Pancreas (tissue), 10 donors: ENCODE data around the gene TP53RK. TPM values are rescaled to one million over a fixed set of nuclear protein-coding genes. Genes with fewer than 3 reads are reported as not detected.

Source experiments
- ATAC-seq, 4 donors: fragments of 200-7000 bp; cut with Tn5 transposase; one replicate each; pipeline versions ENCODE4 v1.8.0 to v1.9.1; 2020; ENCODE audit warnings: mild to moderate bottlenecking in 4 of 4, moderate library complexity in 4 of 4
- DNase-seq, 6 donors: peaks; one replicate each; pipeline ENCODE4 v3.0.0-alpha.2; 2020
- FAIRE-seq: peaks from 2 replicates; lab custom pipeline; 2012; peaks lifted over from hg19 to GRCh38; lab: Jason Lieb, UNC
- H3K27ac ChIP-seq, 4 donors: fragments of 200-600 bp; sonication (generic); 1 replicate in 3 of 4; 2 replicates in 1 of 4; pipeline versions ENCODE4 v1.5.0 to v1.8.0; 2020
- H3K27me3 ChIP-seq, 4 donors: fragments of 200-600 bp; one replicate each; pipeline ENCODE4 v1.8.0; 2021
- H3K36me3 ChIP-seq, 3 donors: fragments of 200-600 bp; sonication (generic) in 1 of 3; one replicate each; pipeline versions ENCODE4 v1.5.0 to v1.8.0; 2020 to 2021
- H3K4me1 ChIP-seq, 3 donors: fragments of 200-600 bp; one replicate each; pipeline ENCODE4 v1.8.0; 2021
- H3K4me3 ChIP-seq, 4 donors: fragments of 200-600 bp; sonication (generic) in 2 of 4; one replicate each; pipeline versions ENCODE4 v1.5.0 to v1.8.0; 2020 to 2021
- H3K9me3 ChIP-seq, 4 donors: fragments of 200-600 bp; one replicate each; pipeline ENCODE4 v1.8.0; 2021
- CTCF ChIP-seq, 4 donors: fragments of 200-600 bp; sonication (generic) in 3 of 4; IDR thresholded peaks; one replicate each; pipeline versions ENCODE4 v1.5.0 to v1.8.0; 2021; ENCODE audit warnings: antibody characterized with exemption in 4 of 4
- WGBS, 2 donors: extraction: QIAGEN DNeasy Blood & Tissue Kit; methylation state at CpG; one replicate each; pipeline ENCODE4 v1.1.7; 2013; 5-methylcytosine and 5-hydroxymethylcytosine counted together
- intact Hi-C, 3 donors: fragments of 100-400 bp; cut with DNase I; formaldehyde crosslinking; loops; one replicate each; pipeline versions ENCODE4 v1.11.1 to v1.14.2; 2022
- polyA plus RNA-seq, 2 donors: library from polyadenylated mRNA; stranded (reverse); fragments of 200-250 nt; gene quantifications; one replicate each; pipeline ENCODE4 v1.2.3, GENCODE V29; 2013
- total RNA-seq, 6 donors: library from RNA; stranded (reverse); fragmentation: NEBNext Ultra II Directional in 4 of 6; extraction: Animal tissue kit (Norgen Biotek cat#: 25700) in 4 of 6; gene quantifications; one replicate each; pipeline versions ENCODE4 v1.2.1 to v1.2.4, GENCODE V29; 2021 to 2023
- donor health status: healthy with polysubstance abuse.
- donor health status: DM: no; HTN: no; CAD: no; lungs with moderate emphysema.
- donor health status: DM: no; HTN: no; CAD: no.
- donor health status: control.
- donor health status: control.
- donor health status: Bipolar disorder and iron deficiency.
- donor health status: DM: yes; HTN: yes; CAD: no.
- donor health status: DM: no; HTN: no; CAD: no.
- donor health status: DM: no; HTN: no; CAD: no.
- donor health status: DM: yes; HTN: yes; CAD: no.

The TP53RK gene
- total and polyA plus RNA-seq, 8 donors = 2.5 to 6.1 (median 3.8) TPM

- DNase-seq (no peak), FAIRE-seq (no peak), ATAC-seq (no peak)
- WGBS, 2 donors = 87 to 89% methylated on average over 3 of the region's 3 CpGs
- Histone ChIP-seq H3K27me3 (no peaks in the 10 kb centered on the region), H3K9me3 (no peaks in the 10 kb centered on the region), H3K36me3 (no peaks in the 10 kb centered on the region), H3K4me1 (no peaks in the 10 kb centered on the region), H3K4me3 (no peak overlapping the region), H3K27ac (no peak overlapping the region)
- intact Hi-C loops = no loop called here
- TF ChIP-seq CTCF (IDR thresholded peaks at IDR 0.05) = no peak
Measured at GRCh38 chr20:46646659-46647380, 42.4 kb downstream of the TP53RK start.

- Histone ChIP-seq H3K27me3 (no peaks in the 10 kb centered on the region), H3K27ac (no peak overlapping the region), H3K36me3 (no peaks in the 10 kb centered on the region), H3K9me3 (no peaks in the 10 kb centered on the region), H3K4me1 (no peaks in the 10 kb centered on the region), H3K4me3 (no peak overlapping the region)
- intact Hi-C loops = no loop called here
- DNase-seq = no peak
- no peak for TF ChIP-seq CTCF (IDR thresholded peaks at IDR 0.05)
- no peak for ATAC-seq
- FAIRE-seq = no peak
- WGBS, 2 donors = 74 to 79% methylated on average over 4 of the region's 4 CpGs
Measured at GRCh38 chr20:46646122-46646521, 43.1 kb downstream of the TP53RK start.

GRCh38 chr20:46644733-46645132 lies 44.5 kb downstream of the TP53RK start:
- no peak overlapping the region for H3K27ac ChIP-seq
- H3K27me3 ChIP-seq = no peaks in the 10 kb centered on the region
- ATAC-seq = no peak
- H3K9me3 ChIP-seq = no peaks in the 10 kb centered on the region
- FAIRE-seq = no peak
- intact Hi-C loops = no loop called here
- DNase-seq = no peak
- TF ChIP-seq CTCF (IDR thresholded peaks at IDR 0.05) = no peak
- 93% methylated on average over 1 of the region's 1 CpG for WGBS, 2 donors
- no peak overlapping the region for H3K4me3 ChIP-seq
- H3K4me1 ChIP-seq = no peaks in the 10 kb centered on the region
- H3K36me3 ChIP-seq = no peaks in the 10 kb centered on the region

GRCh38 chr20:46644160-46644559 lies 45.1 kb downstream of the TP53RK start:
- Histone ChIP-seq H3K27ac (no peak overlapping the region), H3K9me3 (no peaks in the 10 kb centered on the region), H3K36me3 (no peaks in the 10 kb centered on the region), H3K27me3 (no peaks in the 10 kb centered on the region), H3K4me1 (no peaks in the 10 kb centered on the region), H3K4me3 (no peak overlapping the region)
- WGBS, 2 donors = 91 to 96% methylated on average over 3 of the region's 3 CpGs
- DNase-seq (no peak), FAIRE-seq (no peak), ATAC-seq (no peak)
- no peak for TF ChIP-seq CTCF (IDR thresholded peaks at IDR 0.05)
- intact Hi-C loops = no loop called here

GRCh38 chr20:46642969-46643343 lies 46.3 kb downstream of the TP53RK start:
- intact Hi-C loops = no loop called here
- H3K27me3 ChIP-seq = no peaks in the 10 kb centered on the region
- H3K36me3 ChIP-seq = no peaks in the 10 kb centered on the region
- DNase-seq (no peak), FAIRE-seq (no peak), ATAC-seq (no peak)
- no peaks in the 10 kb centered on the region for H3K4me1 ChIP-seq
- no peak for TF ChIP-seq CTCF (IDR thresholded peaks at IDR 0.05)
- H3K4me3 ChIP-seq = no peak overlapping the region
- no peak overlapping the region for H3K27ac ChIP-seq
- 54 to 60% methylated on average over 5 of the region's 5 CpGs for WGBS, 2 donors
- H3K9me3 ChIP-seq = no peaks in the 10 kb centered on the region
